H4 (cell line): ENCODE results near the gene ERC2. TPM values are rescaled to one million over a fixed set of nuclear protein-coding genes. Genes with fewer than 3 reads are reported as not detected.

Source experiments
- DNase-seq: peaks from one replicate; pipeline ENCODE4 v3.0.0-alpha.2; 2015; ENCODE audit warnings: low spot score
- total RNA-seq: library from RNA; depleted of rRNA; stranded (reverse); fragments of >200 nt; shearing (Covaris generic); gene quantifications from 2 replicates; pipeline ENCODE4 v1.2.3, GENCODE V29; 2014

ERC2 gene
- total RNA-seq, 1 experiment from 2014 or later: 1.6 TPM

- no peak for DNase-seq
These were observed 719.2 kb downstream of the ERC2 start for GRCh38 chr3:55749036-55749435.

GRCh38 chr3:55746808-55747413 is 721.4 kb downstream of the ERC2 start:
- DNase-seq: no peak

GRCh38 chr3:55742832-55743136 is 725.5 kb downstream of the ERC2 start:
- no peak for DNase-seq

GRCh38 chr3:55742022-55742831 is 726.0 kb downstream of the ERC2 start:
- no peak for DNase-seq

GRCh38 chr3:55737186-55737585 is 731.1 kb downstream of the ERC2 start:
- DNase-seq: no peak

- DNase-seq: no peak
These were observed 732.3 kb downstream of the ERC2 start for GRCh38 chr3:55735976-55736375.

- DNase-seq: no peak
These were observed 736.5 kb downstream of the ERC2 start for GRCh38 chr3:55731741-55732140.

- no peak for DNase-seq
These were observed 738.7 kb downstream of the ERC2 start for GRCh38 chr3:55729546-55729945.

- DNase-seq: no peak
These were observed 739.7 kb downstream of the ERC2 start for GRCh38 chr3:55728461-55729100.

- DNase-seq: no peak
These were observed 741.8 kb downstream of the ERC2 start for GRCh38 chr3:55726501-55726775.

GRCh38 chr3:55725681-55726500 is 742.4 kb downstream of the ERC2 start:
- no peak for DNase-seq

- no peak for DNase-seq
These were observed 743.4 kb downstream of the ERC2 start for GRCh38 chr3:55724821-55725220.

- no peak for DNase-seq
These were observed 743.9 kb downstream of the ERC2 start for GRCh38 chr3:55724407-55724784.

GRCh38 chr3:55723653-55724406 is 744.4 kb downstream of the ERC2 start:
- DNase-seq: no peak

- peak; percentile 11 for DNase-seq
These were observed 746.4 kb downstream of the ERC2 start for GRCh38 chr3:55721716-55722484.

- DNase-seq: peak; percentile 46
These were observed 747.7 kb downstream of the ERC2 start for GRCh38 chr3:55720614-55721013.

- no peak for DNase-seq
These were observed 748.8 kb downstream of the ERC2 start for GRCh38 chr3:55719508-55719907.

GRCh38 chr3:55719006-55719405 is 749.3 kb downstream of the ERC2 start:
- DNase-seq: no peak

- no peak for DNase-seq
These were observed 749.7 kb downstream of the ERC2 start for GRCh38 chr3:55718521-55718921.

GRCh38 chr3:55718074-55718473 is 750.2 kb downstream of the ERC2 start:
- no peak for DNase-seq

- no peak for DNase-seq
These were observed 750.8 kb downstream of the ERC2 start for GRCh38 chr3:55717481-55717880.
